Stimulated activated CD8-positive, alpha-beta memory T cell treated with anti-CD3 and anti-CD28 coated beads, Interleukin-2, amount 100 ng/mL, for 1 hour (primary cell): Measurements from ENCODE around the gene POLE.

Experiments
- DNase-seq, 2 donors: peaks; one replicate each; pipeline ENCODE4 v3.0.0-alpha.2; 2020; ENCODE audit warnings: low read depth in 2 of 2

The POLE gene

GRCh38 chr12:132597333-132598316 lies 89.5 kb downstream of the POLE start:
- DNase-seq = no peak

- no peak for DNase-seq
Measured at GRCh38 chr12:132596016-132596415, 91.1 kb downstream of the POLE start.

GRCh38 chr12:132595183-132595582 lies 92.0 kb downstream of the POLE start:
- DNase-seq = no peak

- no peak for DNase-seq
Measured at GRCh38 chr12:132593938-132594358, 93.2 kb downstream of the POLE start.

- no peak for DNase-seq
Measured at GRCh38 chr12:132593521-132593920, 93.6 kb downstream of the POLE start.

- no peak for DNase-seq
Measured at GRCh38 chr12:132593071-132593470, 94.1 kb downstream of the POLE start.

- no peak for DNase-seq
Measured at GRCh38 chr12:132592282-132592970, 94.7 kb downstream of the POLE start.

GRCh38 chr12:132591107-132591935 lies 95.8 kb downstream of the POLE start:
- DNase-seq = no peak

GRCh38 chr12:132588821-132589669 lies 98.1 kb downstream of the POLE start:
- no peak for DNase-seq

- no peak for DNase-seq
Measured at GRCh38 chr12:132588319-132588718, 98.8 kb downstream of the POLE start.

GRCh38 chr12:132587781-132588180 lies 99.4 kb downstream of the POLE start:
- DNase-seq = no peak

- DNase-seq = no peak
Measured at GRCh38 chr12:132586929-132587328, 100.2 kb downstream of the POLE start.

GRCh38 chr12:132585177-132585576 lies 102.0 kb downstream of the POLE start:
- no peak for DNase-seq

- no peak for DNase-seq
Measured at GRCh38 chr12:132584429-132584828, 102.7 kb downstream of the POLE start.

GRCh38 chr12:132583736-132584135 lies 103.4 kb downstream of the POLE start:
- DNase-seq = no peak

- DNase-seq = no peak
Measured at GRCh38 chr12:132583411-132583710, 103.8 kb downstream of the POLE start.

GRCh38 chr12:132582582-132583410 lies 104.3 kb downstream of the POLE start:
- no peak for DNase-seq

- DNase-seq = no peak
Measured at GRCh38 chr12:132582058-132582420, 105.1 kb downstream of the POLE start.

GRCh38 chr12:132581348-132582057 lies 105.6 kb downstream of the POLE start:
- no peak for DNase-seq
